Measurements from ENCODE around the gene KPRP.
A peak's percentile ranks its signal among the peaks of the same experiment; 100 is the strongest.

Gene KPRP, protein sequence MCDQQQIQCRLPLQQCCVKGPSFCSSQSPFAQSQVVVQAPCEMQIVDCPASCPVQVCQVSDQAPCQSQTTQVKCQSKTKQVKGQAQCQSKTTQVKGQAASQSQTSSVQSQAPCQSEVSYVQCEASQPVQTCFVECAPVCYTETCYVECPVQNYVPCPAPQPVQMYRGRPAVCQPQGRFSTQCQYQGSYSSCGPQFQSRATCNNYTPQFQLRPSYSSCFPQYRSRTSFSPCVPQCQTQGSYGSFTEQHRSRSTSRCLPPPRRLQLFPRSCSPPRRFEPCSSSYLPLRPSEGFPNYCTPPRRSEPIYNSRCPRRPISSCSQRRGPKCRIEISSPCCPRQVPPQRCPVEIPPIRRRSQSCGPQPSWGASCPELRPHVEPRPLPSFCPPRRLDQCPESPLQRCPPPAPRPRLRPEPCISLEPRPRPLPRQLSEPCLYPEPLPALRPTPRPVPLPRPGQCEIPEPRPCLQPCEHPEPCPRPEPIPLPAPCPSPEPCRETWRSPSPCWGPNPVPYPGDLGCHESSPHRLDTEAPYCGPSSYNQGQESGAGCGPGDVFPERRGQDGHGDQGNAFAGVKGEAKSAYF

GRCh38 chr1:152757747-152758146 is at the start of gene KPRP:
Gene KPRP (plus strand): TSS chr1:152758025. CDS start chr1:152759589, 1,564 bp downstream.
- in situ Hi-C loops (cut with HindIII; ENCODE audit: low pct_unique_long_range_greater_than_20kb, low sequenced_read_pairs), result no loop called here
- DNase-seq (ENCODE audit: low read depth in 1 of 2, low spot score in 1 of 2), result no peak
- TF ChIP-seq JUND (IDR thresholded peaks at IDR 0.05; ENCODE audit: low read depth), result no peak

GRCh38 chr1:152718238-152718637 is 39.6 kb upstream of the KPRP start:
- in situ Hi-C loops (cut with HindIII; ENCODE audit: low pct_unique_long_range_greater_than_20kb, low sequenced_read_pairs), result no loop called here
- TF ChIP-seq JUND (IDR thresholded peaks at IDR 0.05; ENCODE audit: low read depth), result no peak

DNA sequence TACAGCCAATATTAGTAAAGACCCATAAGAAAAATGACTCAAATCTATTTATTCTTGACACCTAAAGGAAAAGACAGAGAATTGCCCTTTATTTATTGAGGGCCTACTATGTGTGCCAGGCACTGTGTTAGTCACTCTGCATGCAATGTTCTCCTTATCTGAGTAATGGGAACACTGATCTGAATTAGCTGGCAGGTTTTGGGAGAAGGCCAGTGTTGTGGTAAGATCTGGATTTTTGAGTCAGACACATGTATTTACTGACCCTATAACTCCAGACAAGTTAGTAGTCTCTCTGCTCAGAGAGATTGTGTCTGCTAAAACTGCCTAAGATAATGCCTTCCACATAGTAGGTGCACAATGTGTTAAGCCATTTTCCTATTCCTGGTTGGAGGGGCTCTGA is 32.6 kb upstream of the KPRP start:
- in situ Hi-C loops (cut with HindIII; ENCODE audit: low pct_unique_long_range_greater_than_20kb, low sequenced_read_pairs), result no loop called here
- no peak for TF ChIP-seq JUND (IDR thresholded peaks at IDR 0.05; ENCODE audit: low read depth)
- no peak for DNase-seq (ENCODE audit: low read depth in 1 of 2, low spot score in 1 of 2)

More at GRCh38 chr1:152718238-152718637, 39.6 kb upstream of the KPRP start:
- DNase-seq (ENCODE audit: low read depth in 1 of 2, low spot score in 1 of 2), result no peak

DNA sequence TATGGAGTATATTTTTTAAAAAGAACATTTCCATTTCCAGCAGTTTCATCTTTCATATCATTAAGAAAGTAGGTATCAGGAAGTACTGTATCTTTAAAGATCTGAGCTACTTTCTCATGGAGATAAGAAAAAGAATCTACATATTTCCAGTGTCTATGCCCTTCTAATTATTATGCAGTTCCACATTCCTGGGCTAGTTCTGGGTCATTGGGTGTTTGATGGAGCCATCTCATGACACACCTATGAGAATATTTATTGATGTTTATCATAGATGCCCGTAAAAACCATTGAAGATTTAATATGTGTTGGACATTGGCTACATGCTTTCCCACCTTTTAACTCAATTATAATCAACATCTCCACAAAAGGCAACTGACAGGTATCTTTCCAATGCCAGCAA is 28.8 kb upstream of the KPRP start:
- no peak for DNase-seq (ENCODE audit: low read depth in 1 of 2, low spot score in 1 of 2)
- in situ Hi-C loops (cut with HindIII; ENCODE audit: low pct_unique_long_range_greater_than_20kb, low sequenced_read_pairs), result no loop called here
- no peak for TF ChIP-seq JUND (IDR thresholded peaks at IDR 0.05; ENCODE audit: low read depth)

- DNase-seq (ENCODE audit: low read depth in 1 of 2, low spot score in 1 of 2), result peak in 1 of 2 experiments; percentile 66
- in situ Hi-C loops (cut with HindIII; ENCODE audit: low pct_unique_long_range_greater_than_20kb, low sequenced_read_pairs), result no loop called here
- TF ChIP-seq JUND (IDR thresholded peaks at IDR 0.05; ENCODE audit: low read depth), result no peak
These were observed 22.2 kb upstream of the KPRP start for GRCh38 chr1:152735648-152736047.

DNA sequence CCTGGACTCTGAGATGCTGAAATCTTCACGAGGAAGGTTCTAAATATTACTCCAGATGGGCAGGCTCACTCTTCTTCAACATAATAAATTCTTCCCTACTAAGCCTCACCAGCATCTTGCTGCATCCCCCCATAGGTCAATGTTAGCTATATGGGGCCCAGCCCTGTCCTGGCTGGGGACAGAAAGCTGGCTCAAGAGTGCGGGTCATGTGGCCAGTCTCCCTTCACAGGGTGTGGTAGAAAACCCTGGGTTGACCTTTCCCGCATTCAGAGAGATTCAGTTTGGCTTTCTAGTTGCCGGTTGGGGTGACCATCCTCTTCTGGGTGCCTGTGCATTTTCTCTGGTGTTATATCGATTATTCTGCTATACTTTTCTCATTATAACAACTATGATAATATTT is 19.8 kb upstream of the KPRP start:
- in situ Hi-C loops (cut with HindIII; ENCODE audit: low pct_unique_long_range_greater_than_20kb, low sequenced_read_pairs), result no loop called here
- DNase-seq (ENCODE audit: low read depth in 1 of 2, low spot score in 1 of 2), result no peak
- TF ChIP-seq JUND (IDR thresholded peaks at IDR 0.05; ENCODE audit: low read depth), result no peak

DNA sequence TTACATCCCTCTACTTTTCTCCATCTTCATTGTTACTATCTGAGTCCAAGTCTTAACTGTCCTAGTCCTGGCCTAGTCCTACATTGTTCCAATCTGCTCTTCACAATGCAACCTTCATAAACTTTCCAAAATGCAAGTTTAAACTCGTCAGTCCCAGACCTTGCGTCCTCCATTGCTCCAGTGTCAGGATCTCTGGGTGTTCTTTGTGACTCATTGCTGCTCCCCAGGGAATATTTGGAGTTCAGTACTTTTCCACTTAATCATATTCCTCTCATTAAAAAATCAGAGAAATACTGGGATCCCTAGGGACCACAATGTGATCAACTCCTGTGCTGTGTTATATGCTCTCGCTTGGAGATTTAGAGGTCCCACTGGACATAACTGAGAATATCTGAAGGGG is 18.0 kb upstream of the KPRP start:
- DNase-seq (ENCODE audit: low read depth in 1 of 2, low spot score in 1 of 2), result no peak
- no peak for TF ChIP-seq JUND (IDR thresholded peaks at IDR 0.05; ENCODE audit: low read depth)
- in situ Hi-C loops (cut with HindIII; ENCODE audit: low pct_unique_long_range_greater_than_20kb, low sequenced_read_pairs), result no loop called here

DNA sequence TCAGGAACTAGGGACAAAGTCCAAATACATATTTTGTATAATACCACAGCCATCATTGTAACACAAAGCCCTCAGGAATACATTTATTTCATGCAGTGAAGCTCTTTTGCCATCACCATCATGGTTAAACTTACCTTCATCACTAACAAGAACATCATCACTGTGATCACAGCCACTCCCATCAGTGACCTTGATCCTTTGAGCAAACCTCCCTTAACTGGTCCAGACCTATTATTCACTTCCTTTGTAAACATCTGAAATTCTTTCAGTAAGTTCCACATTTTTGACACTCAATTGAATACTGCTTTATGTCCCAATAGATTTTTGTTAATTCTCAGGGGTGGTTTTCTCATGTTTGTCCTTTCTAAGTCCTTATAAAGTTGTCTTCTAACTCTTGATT is 16.2 kb upstream of the KPRP start:
- no peak for TF ChIP-seq JUND (IDR thresholded peaks at IDR 0.05; ENCODE audit: low read depth)
- in situ Hi-C loops (cut with HindIII; ENCODE audit: low pct_unique_long_range_greater_than_20kb, low sequenced_read_pairs), result no loop called here
- DNase-seq (ENCODE audit: low read depth in 1 of 2, low spot score in 1 of 2), result no peak

DNA sequence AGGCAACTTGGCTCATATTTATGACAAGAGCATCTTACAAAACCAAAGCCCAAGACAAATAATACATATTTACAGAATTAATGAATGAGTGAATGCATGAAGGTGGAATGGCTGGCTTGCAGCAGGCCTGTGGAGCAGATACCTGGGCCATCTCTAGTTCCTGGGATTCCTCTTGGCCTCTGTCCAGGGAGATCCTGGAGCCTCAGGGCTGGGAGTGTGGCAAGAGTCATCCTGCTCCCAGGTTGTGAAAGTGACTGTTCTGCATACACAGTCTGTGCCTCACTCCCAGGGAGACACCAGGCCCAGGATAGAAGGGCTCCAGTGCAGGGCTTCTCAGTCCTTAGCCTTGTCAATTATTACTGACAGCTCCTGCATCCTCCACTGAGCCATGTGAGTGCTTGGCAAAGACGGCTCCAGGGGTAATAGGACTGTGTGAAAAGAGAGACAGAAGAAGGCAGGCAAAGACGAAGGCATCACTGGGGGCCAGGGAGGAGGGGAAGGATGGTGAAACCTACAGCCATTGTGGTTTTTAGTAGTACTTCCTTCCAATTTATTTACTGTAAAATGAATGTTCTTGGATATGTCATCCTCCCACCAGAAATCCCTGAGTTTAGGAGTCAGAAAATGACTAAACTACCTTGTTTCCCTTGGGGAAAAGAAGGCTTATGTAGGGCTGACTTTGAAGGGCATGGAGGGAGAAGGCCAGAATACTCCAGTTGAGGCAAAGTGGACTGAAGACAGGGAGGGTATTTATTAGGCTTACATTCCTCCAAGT is 14.3 kb upstream of the KPRP start:
- no peak for TF ChIP-seq JUND (IDR thresholded peaks at IDR 0.05; ENCODE audit: low read depth)
- in situ Hi-C loops (cut with HindIII; ENCODE audit: low pct_unique_long_range_greater_than_20kb, low sequenced_read_pairs), result no loop called here
- DNase-seq (ENCODE audit: low read depth in 1 of 2, low spot score in 1 of 2), result peak in 1 of 2 experiments; percentile 98

- peak in 1 of 2 experiments; percentile 57 for DNase-seq (ENCODE audit: low read depth in 1 of 2, low spot score in 1 of 2)
- TF ChIP-seq JUND (IDR thresholded peaks at IDR 0.05; ENCODE audit: low read depth), result no peak
- in situ Hi-C loops (cut with HindIII; ENCODE audit: low pct_unique_long_range_greater_than_20kb, low sequenced_read_pairs), result no loop called here
These were observed 12.5 kb upstream of the KPRP start for GRCh38 chr1:152745289-152745704.

DNA sequence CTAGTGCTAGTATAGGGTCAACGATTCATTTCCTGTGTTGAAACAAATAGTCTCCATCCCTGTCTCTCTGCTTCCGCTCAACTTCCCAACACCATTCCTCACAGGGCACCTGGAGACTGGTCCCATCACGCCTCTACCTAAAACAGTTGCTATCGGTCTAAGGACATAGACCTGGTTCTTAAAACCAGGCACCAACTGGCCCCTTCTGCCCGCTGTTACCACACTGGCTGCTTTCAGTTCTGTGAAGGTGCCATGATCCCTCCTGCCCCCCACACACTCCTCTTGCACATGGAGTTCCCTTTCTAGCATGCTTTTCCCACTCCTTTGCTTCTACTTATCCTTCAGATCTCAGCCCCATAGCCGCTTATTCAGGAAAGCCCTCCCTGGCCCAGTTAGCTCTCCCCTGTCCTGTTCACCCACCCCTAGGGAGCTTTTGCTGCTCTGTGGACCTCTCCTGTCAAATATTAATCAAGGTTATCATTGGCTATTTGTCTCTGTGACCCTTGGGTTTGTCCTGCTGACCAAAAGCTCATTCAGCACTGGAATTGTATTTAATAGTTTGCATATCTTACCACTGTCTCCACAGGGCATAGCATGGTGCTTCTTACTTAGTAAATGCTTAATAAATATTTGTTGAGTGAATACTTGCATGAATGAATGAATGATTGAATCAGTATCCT is 11.9 kb upstream of the KPRP start:
- in situ Hi-C loops (cut with HindIII; ENCODE audit: low pct_unique_long_range_greater_than_20kb, low sequenced_read_pairs), result no loop called here
- no peak for TF ChIP-seq JUND (IDR thresholded peaks at IDR 0.05; ENCODE audit: low read depth)

DNA sequence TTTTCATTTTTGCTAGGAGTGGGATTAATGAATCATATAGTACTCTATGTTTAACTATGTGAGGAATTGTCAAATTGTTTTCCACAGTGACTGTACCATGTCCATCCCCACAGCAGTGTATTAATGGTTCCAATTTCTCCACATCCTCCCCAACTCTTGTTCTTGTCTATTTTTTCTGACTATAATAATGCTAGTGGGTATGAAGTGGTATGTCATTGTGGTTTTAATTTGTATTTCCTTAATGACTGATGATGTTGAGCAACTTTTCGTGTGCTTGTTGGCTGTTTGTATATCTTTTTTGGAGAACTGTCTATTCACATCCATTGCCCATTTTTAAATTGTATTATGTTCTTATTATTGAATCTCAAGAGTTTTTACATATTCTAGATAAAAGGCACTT is 10.0 kb upstream of the KPRP start:
- TF ChIP-seq JUND (IDR thresholded peaks at IDR 0.05; ENCODE audit: low read depth), result no peak
- DNase-seq (ENCODE audit: low read depth in 1 of 2, low spot score in 1 of 2), result no peak
- in situ Hi-C loops (cut with HindIII; ENCODE audit: low pct_unique_long_range_greater_than_20kb, low sequenced_read_pairs), result no loop called here

More for the DNA sequence above, 11.9 kb upstream of the KPRP start:
- no peak for DNase-seq (ENCODE audit: low read depth in 1 of 2, low spot score in 1 of 2)
